GM21447 (cell line): ENCODE data around the gene SLC22A3.
"Not testable (repeated sequence)": the region's sequence is repeated elsewhere in the genome, so short reads cannot be mapped to it uniquely, and the experiment has no call there.

ENCODE experiments used
- ATAC-seq: cut with Tn5 transposase; IDR thresholded peaks from one replicate; pipeline ENCODE4 v1.9.1; 2021; ENCODE audit not compliant: unreplicated experiment

Gene SLC22A3

GRCh38 chr6:160348223-160349019 is at the start of gene SLC22A3:
TSS of gene SLC22A3 (plus strand) at chr6:160348378. CDS start at chr6:160348420, 42 bp downstream.
- no peak for ATAC-seq

GRCh38 chr6:160299559-160299958 is 48.6 kb upstream of the SLC22A3 start:
- no peak for ATAC-seq

GRCh38 chr6:160300076-160300695 is 48.0 kb upstream of the SLC22A3 start:
- ATAC-seq = no peak

- no peak for ATAC-seq
Observed at GRCh38 chr6:160301339-160301738, 46.8 kb upstream of the SLC22A3 start.

GRCh38 chr6:160302431-160303082 is 45.6 kb upstream of the SLC22A3 start:
- not testable (repeated sequence) for ATAC-seq

- no peak for ATAC-seq
Observed at GRCh38 chr6:160303806-160304205, 44.4 kb upstream of the SLC22A3 start.

- no peak for ATAC-seq
Observed at GRCh38 chr6:160305926-160306713, 42.1 kb upstream of the SLC22A3 start.

- ATAC-seq = no peak
Observed at GRCh38 chr6:160309718-160310117, 38.5 kb upstream of the SLC22A3 start.

- ATAC-seq = no peak
Observed at GRCh38 chr6:160312900-160313299, 35.3 kb upstream of the SLC22A3 start.

- no peak for ATAC-seq
Observed at GRCh38 chr6:160315310-160315709, 32.9 kb upstream of the SLC22A3 start.

GRCh38 chr6:160316261-160316660 is 31.9 kb upstream of the SLC22A3 start:
- no peak for ATAC-seq

- no peak for ATAC-seq
Observed at GRCh38 chr6:160319246-160319645, 28.9 kb upstream of the SLC22A3 start.

GRCh38 chr6:160321729-160322505 is 26.3 kb upstream of the SLC22A3 start:
- no peak for ATAC-seq

GRCh38 chr6:160327981-160328380 is 20.2 kb upstream of the SLC22A3 start:
- ATAC-seq = no peak

GRCh38 chr6:160328447-160328846 is 19.7 kb upstream of the SLC22A3 start:
- no peak for ATAC-seq

GRCh38 chr6:160329188-160329587 is 19.0 kb upstream of the SLC22A3 start:
- no peak for ATAC-seq

- no peak for ATAC-seq
Observed at GRCh38 chr6:160330619-160331018, 17.6 kb upstream of the SLC22A3 start.

GRCh38 chr6:160331204-160331603 is 17.0 kb upstream of the SLC22A3 start:
- no peak for ATAC-seq

- no peak for ATAC-seq
Observed at GRCh38 chr6:160331753-160332152, 16.4 kb upstream of the SLC22A3 start.

- ATAC-seq = no peak
Observed at GRCh38 chr6:160333101-160333500, 15.1 kb upstream of the SLC22A3 start.
